Chondrocyte (in vitro differentiated cells): ENCODE data around the gene INHA. TPM values are rescaled to one million over a fixed set of nuclear protein-coding genes. Genes with fewer than 3 reads are reported as not detected.

Experiments
- DNase-seq: peaks from one replicate; pipeline ENCODE4 v3.0.0; 2021; ENCODE audit warnings: mixed read lengths, low spot score
- H3K27ac Mint-ChIP-seq: one replicate; pipeline ENCODE4 v1.8.0; 2021; ENCODE audit warnings: mild to moderate bottlenecking, moderate library complexity, mixed read lengths; ENCODE audit not compliant: unreplicated experiment
- H3K27me3 Mint-ChIP-seq: 2 replicates; pipeline ENCODE4 v1.8.0; 2021; ENCODE audit warnings: low read depth, mixed read lengths
- H3K36me3 Mint-ChIP-seq: 2 replicates; pipeline ENCODE4 v1.8.0; 2021; ENCODE audit warnings: low read depth, mixed read lengths
- H3K4me1 Mint-ChIP-seq: 2 replicates; pipeline ENCODE4 v1.8.0; 2021; ENCODE audit warnings: low read depth, mild to moderate bottlenecking, mixed read lengths
- H3K4me3 Mint-ChIP-seq: one replicate; pipeline ENCODE4 v1.8.0; 2021; ENCODE audit warnings: mild to moderate bottlenecking, moderate library complexity, mixed read lengths; ENCODE audit not compliant: unreplicated experiment
- H3K9me3 Mint-ChIP-seq: 2 replicates; pipeline ENCODE4 v1.8.0; 2021; ENCODE audit warnings: low read depth, mixed read lengths
- total RNA-seq: library from RNA; stranded (reverse); gene quantifications from 3 replicates; pipeline ENCODE4 v1.2.1, GENCODE V29; 2021
- TF ChIP-seq, protein P1 (sequence below): fragments of 200-600 bp; sonication (generic); IDR thresholded peaks from 2 replicates; pipeline ENCODE4 v1.5.0; 2021; ENCODE audit warnings: antibody characterized with exemption, mild to moderate bottlenecking, moderate library complexity

Gene INHA
- total RNA-seq, 1 donor from 2014 or later, result 1.0 TPM

DNA sequence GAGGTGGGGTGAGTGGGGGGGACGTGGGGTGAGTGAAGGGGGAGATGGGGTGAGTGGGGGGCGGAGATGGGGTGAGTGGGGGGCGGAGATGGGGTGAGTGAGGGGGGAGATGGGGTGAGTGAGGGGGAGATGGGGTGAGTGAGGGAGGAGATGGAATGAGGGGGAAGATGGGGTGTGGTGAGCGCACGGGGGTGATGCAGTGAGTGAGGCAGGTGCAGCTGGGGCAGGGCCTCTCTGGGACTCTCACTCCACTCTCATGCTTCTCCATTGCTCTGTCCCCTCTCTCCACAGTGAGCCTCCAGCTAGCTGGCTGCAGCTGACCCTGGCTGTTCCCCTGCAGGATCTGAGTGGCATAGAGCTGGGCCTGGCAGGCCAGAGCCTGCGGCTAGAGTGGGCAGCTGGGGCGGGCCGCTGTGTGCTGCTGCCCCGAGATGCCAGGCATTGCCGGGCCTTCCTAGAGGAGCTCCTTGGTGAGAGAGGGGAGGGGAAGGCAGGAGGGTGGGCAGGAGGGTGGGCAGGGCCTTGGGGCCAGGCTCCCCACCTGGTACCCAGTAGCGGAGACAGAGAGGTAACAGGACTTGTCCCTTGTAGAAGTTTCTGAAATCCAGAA, 41.5 kb downstream of the INHA start:
- Mint-ChIP-seq H3K4me1 (no peaks in the 10 kb centered on the region), H3K27ac (no peak overlapping the region), H3K9me3 (no peaks in the 10 kb centered on the region), H3K4me3 (no peak overlapping the region), H3K36me3 (peaks cover 28% of the 10 kb centered on the region), H3K27me3 (no peaks in the 10 kb centered on the region)
- no peak for DNase-seq
- TF ChIP-seq, protein P1, sequence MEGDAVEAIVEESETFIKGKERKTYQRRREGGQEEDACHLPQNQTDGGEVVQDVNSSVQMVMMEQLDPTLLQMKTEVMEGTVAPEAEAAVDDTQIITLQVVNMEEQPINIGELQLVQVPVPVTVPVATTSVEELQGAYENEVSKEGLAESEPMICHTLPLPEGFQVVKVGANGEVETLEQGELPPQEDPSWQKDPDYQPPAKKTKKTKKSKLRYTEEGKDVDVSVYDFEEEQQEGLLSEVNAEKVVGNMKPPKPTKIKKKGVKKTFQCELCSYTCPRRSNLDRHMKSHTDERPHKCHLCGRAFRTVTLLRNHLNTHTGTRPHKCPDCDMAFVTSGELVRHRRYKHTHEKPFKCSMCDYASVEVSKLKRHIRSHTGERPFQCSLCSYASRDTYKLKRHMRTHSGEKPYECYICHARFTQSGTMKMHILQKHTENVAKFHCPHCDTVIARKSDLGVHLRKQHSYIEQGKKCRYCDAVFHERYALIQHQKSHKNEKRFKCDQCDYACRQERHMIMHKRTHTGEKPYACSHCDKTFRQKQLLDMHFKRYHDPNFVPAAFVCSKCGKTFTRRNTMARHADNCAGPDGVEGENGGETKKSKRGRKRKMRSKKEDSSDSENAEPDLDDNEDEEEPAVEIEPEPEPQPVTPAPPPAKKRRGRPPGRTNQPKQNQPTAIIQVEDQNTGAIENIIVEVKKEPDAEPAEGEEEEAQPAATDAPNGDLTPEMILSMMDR, result no peak

- Mint-ChIP-seq H3K9me3 (no peaks in the 10 kb centered on the region), H3K4me3 (no peak overlapping the region), H3K27me3 (no peaks in the 10 kb centered on the region), H3K36me3 (peaks cover 28% of the 10 kb centered on the region), H3K4me1 (no peaks in the 10 kb centered on the region), H3K27ac (no peak overlapping the region)
- no peak for DNase-seq
- TF ChIP-seq, protein P1, result no peak
Observed at GRCh38 chr2:219614076-219614860, 42.2 kb downstream of the INHA start.

- Mint-ChIP-seq H3K27me3 (no peaks in the 10 kb centered on the region), H3K4me1 (no peaks in the 10 kb centered on the region), H3K9me3 (no peaks in the 10 kb centered on the region), H3K4me3 (no peak overlapping the region), H3K36me3 (peaks cover 25% of the 10 kb centered on the region), H3K27ac (no peak overlapping the region)
- TF ChIP-seq, protein P1, result no peak
- no peak for DNase-seq
Observed at GRCh38 chr2:219615036-219615435, 42.9 kb downstream of the INHA start.

- Mint-ChIP-seq H3K4me3 (no peak overlapping the region), H3K27me3 (no peaks in the 10 kb centered on the region), H3K36me3 (peaks cover 22% of the 10 kb centered on the region), H3K9me3 (no peaks in the 10 kb centered on the region), H3K27ac (no peak overlapping the region), H3K4me1 (no peaks in the 10 kb centered on the region)
- TF ChIP-seq, protein P1, result no peak
- DNase-seq, result no peak
Observed at GRCh38 chr2:219615894-219616293, 43.8 kb downstream of the INHA start.

GRCh38 chr2:219616550-219616949, 44.4 kb downstream of the INHA start:
- H3K9me3 Mint-ChIP-seq, result no peaks in the 10 kb centered on the region
- no peak overlapping the region for H3K4me3 Mint-ChIP-seq
- peaks cover 15% of the 10 kb centered on the region for H3K36me3 Mint-ChIP-seq
- H3K27me3 Mint-ChIP-seq, result no peaks in the 10 kb centered on the region
- no peak overlapping the region for H3K27ac Mint-ChIP-seq
- H3K4me1 Mint-ChIP-seq, result no peaks in the 10 kb centered on the region
- DNase-seq, result no peak
- TF ChIP-seq, protein P1, result no peak
